ENCODE results near the gene FXR1. TPM values are rescaled to one million over a fixed set of nuclear protein-coding genes. Genes with fewer than 3 reads are reported as not detected.

The FXR1 gene
- total RNA-seq, 4 donors from 2014 or later: 14.2 to 106 (median 58.9) TPM

DNA sequence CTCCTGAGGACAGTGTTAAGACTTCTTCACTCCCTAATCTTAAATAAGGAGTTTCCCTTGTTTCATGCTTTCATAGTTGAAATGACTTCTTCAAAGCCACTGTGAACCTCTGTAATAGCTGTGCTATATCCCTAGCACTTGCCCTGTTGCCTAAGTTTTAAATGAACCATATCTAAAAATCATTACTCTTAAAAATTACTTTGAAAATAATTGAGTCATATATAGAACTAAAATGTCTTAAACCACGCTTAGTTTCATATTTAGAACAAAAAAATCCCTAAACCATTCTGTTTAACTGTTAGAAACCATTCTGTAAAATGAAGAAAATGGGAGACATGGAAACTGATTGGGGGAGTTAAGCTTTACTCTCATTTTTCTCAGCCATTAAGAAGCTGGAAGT is 47.2 kb downstream of the FXR1 start:
- Histone ChIP-seq H3K27me3 (no peaks in the 10 kb centered on the region), H3K4me1 (no peaks in the 10 kb centered on the region), H3K36me3 (peaks cover 0 to 72% (median 23%) of the 10 kb centered on the region in 4 donors), H3K27ac (no peak overlapping the region), H3K9me3 (no peaks in the 10 kb centered on the region), H3K4me3 (no peak overlapping the region)
- in situ Hi-C loops (cut with MboI; ENCODE audit: low pct_ligation_motif_present in 1 of 4, low pct_unique_long_range_greater_than_20kb in 1 of 4, low sequenced_read_pairs in 3 of 4) (no loop called here), intact Hi-C loops (cut with DNase I; ENCODE audit: low total_unique reads) (no loop called here)
- WGBS, 2 donors (ENCODE audit: low coverage in 1 of 2): 74 to 94% methylated on average over 1 of the region's 1 CpG
- DNase-seq: no peak
- no peak for TF ChIP-seq POLR2A (IDR thresholded peaks at IDR 0.05)
- TF ChIP-seq, protein P1, sequence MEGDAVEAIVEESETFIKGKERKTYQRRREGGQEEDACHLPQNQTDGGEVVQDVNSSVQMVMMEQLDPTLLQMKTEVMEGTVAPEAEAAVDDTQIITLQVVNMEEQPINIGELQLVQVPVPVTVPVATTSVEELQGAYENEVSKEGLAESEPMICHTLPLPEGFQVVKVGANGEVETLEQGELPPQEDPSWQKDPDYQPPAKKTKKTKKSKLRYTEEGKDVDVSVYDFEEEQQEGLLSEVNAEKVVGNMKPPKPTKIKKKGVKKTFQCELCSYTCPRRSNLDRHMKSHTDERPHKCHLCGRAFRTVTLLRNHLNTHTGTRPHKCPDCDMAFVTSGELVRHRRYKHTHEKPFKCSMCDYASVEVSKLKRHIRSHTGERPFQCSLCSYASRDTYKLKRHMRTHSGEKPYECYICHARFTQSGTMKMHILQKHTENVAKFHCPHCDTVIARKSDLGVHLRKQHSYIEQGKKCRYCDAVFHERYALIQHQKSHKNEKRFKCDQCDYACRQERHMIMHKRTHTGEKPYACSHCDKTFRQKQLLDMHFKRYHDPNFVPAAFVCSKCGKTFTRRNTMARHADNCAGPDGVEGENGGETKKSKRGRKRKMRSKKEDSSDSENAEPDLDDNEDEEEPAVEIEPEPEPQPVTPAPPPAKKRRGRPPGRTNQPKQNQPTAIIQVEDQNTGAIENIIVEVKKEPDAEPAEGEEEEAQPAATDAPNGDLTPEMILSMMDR (IDR thresholded peaks at IDR 0.05): no peak
- no peak for TF ChIP-seq EP300 (IDR thresholded peaks at IDR 0.05; ENCODE audit: low read depth)

DNA sequence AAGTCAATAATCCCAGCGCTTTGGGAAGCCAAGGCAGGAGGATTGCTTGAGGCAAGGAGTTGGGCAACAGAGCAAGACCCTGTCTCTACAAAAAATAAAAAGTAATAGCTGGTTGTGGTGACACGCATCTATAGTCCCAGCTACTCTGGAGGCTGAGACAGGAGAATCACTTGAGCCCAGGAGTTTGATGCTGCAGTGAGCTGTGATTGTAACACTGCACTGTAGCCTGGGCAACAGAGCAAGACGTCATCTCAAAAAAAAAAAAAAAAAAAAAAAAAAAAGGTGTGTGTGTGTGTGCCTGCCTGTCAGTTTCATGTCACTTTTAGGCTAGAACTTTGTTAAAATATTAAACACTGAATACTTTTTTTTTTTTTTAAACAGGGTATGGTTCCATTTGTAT is 48.6 kb downstream of the FXR1 start:
- TF ChIP-seq POLR2A (IDR thresholded peaks at IDR 0.05) (no peak), POLR2AphosphoS5 (IDR thresholded peaks at IDR 0.05) (no peak), EP300 (IDR thresholded peaks at IDR 0.05; ENCODE audit: low read depth) (no peak)
- TF ChIP-seq, protein P1 (IDR thresholded peaks at IDR 0.05): no peak
- no peak overlapping the region for H3K27ac ChIP-seq
- 79 to 100% methylated on average over 2 to 3 of the region's 3 CpGs for WGBS, 2 donors (ENCODE audit: low coverage in 1 of 2)
- in situ Hi-C loops (cut with MboI; ENCODE audit: low pct_ligation_motif_present in 1 of 4, low pct_unique_long_range_greater_than_20kb in 1 of 4, low sequenced_read_pairs in 3 of 4): no loop called here
- H3K27me3 ChIP-seq: no peaks in the 10 kb centered on the region
- peaks cover 0 to 65% (median 23%) of the 10 kb centered on the region in 4 donors for H3K36me3 ChIP-seq
- intact Hi-C loops (cut with DNase I; ENCODE audit: low total_unique reads): no loop called here
- no peaks in the 10 kb centered on the region for H3K9me3 ChIP-seq
- H3K4me3 ChIP-seq: no peak overlapping the region
- DNase-seq: no peak
- H3K4me1 ChIP-seq: no peaks in the 10 kb centered on the region

GRCh38 chr3:180961552-180961951 is 49.1 kb downstream of the FXR1 start:
- TF ChIP-seq POLR2A (IDR thresholded peaks at IDR 0.05): no peak
- no peak for TF ChIP-seq EP300 (IDR thresholded peaks at IDR 0.05; ENCODE audit: low read depth)
- TF ChIP-seq POLR2AphosphoS5 (IDR thresholded peaks at IDR 0.05): no peak
- TF ChIP-seq, protein P1 (IDR thresholded peaks at IDR 0.05): no peak
- H3K4me3 ChIP-seq: no peak overlapping the region
- no peaks in the 10 kb centered on the region for H3K9me3 ChIP-seq
- in situ Hi-C loops (cut with MboI; ENCODE audit: low pct_ligation_motif_present in 1 of 4, low pct_unique_long_range_greater_than_20kb in 1 of 4, low sequenced_read_pairs in 3 of 4): no loop called here
- WGBS, 2 donors (ENCODE audit: low coverage in 1 of 2): 93 to 100% methylated on average over 1 of the region's 1 CpG
- DNase-seq: no peak
- H3K4me1 ChIP-seq: no peaks in the 10 kb centered on the region
- no peak overlapping the region for H3K27ac ChIP-seq
- intact Hi-C loops (cut with DNase I; ENCODE audit: low total_unique reads): no loop called here
- H3K36me3 ChIP-seq: peaks cover 0 to 60% (median 21%) of the 10 kb centered on the region in 4 donors
- H3K27me3 ChIP-seq: no peaks in the 10 kb centered on the region

DNA sequence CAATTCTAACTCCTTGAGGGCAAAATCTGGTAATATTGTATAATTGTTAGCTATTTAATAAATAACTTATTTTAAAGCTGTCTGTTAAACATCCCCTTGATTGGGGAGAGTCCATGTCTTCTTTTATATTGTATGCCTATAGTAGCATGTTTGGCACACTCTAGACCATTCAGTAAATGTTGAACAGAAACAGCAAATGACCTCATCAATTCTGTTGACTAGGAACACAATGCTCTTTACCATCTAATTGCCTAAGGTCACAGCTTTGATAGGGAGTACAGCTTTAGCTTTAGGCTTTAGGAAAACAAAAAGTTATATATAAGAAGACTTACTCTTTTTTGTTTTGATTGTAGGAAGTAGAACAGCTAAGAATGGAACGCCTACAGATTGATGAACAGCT is 50.1 kb downstream of the FXR1 start:
- in situ Hi-C loops (cut with MboI; ENCODE audit: low pct_ligation_motif_present in 1 of 4, low pct_unique_long_range_greater_than_20kb in 1 of 4, low sequenced_read_pairs in 3 of 4) (no loop called here), intact Hi-C loops (cut with DNase I; ENCODE audit: low total_unique reads) (no loop called here)
- TF ChIP-seq EP300 (IDR thresholded peaks at IDR 0.05; ENCODE audit: low read depth) (no peak), POLR2AphosphoS5 (IDR thresholded peaks at IDR 0.05) (no peak), POLR2A (IDR thresholded peaks at IDR 0.05) (no peak)
- TF ChIP-seq, protein P1 (IDR thresholded peaks at IDR 0.05): no peak
- no peaks in the 10 kb centered on the region for H3K4me1 ChIP-seq
- H3K27me3 ChIP-seq: no peaks in the 10 kb centered on the region
- no peak for DNase-seq
- peaks cover 0 to 65% (median 19%) of the 10 kb centered on the region in 4 donors for H3K36me3 ChIP-seq
- no peak overlapping the region for H3K4me3 ChIP-seq
- no peaks in the 10 kb centered on the region for H3K9me3 ChIP-seq
- 92 to 93% methylated on average over 1 of the region's 1 CpG for WGBS, 2 donors (ENCODE audit: low coverage in 1 of 2)
- no peak overlapping the region for H3K27ac ChIP-seq
